GM19099 (cell line): ENCODE measurements around the gene NT5C.
A peak's percentile ranks its signal among the peaks of the same experiment; 100 is the strongest.

Experiments used
- POLR2A ChIP-seq: IDR thresholded peaks from 3 replicates; pipeline ENCODE4 v1.6.1; 2011; ENCODE audit warnings: low read depth; ENCODE audit not compliant: insufficient read length; ENCODE audit errors: extremely low read depth

The NT5C gene

DNA sequence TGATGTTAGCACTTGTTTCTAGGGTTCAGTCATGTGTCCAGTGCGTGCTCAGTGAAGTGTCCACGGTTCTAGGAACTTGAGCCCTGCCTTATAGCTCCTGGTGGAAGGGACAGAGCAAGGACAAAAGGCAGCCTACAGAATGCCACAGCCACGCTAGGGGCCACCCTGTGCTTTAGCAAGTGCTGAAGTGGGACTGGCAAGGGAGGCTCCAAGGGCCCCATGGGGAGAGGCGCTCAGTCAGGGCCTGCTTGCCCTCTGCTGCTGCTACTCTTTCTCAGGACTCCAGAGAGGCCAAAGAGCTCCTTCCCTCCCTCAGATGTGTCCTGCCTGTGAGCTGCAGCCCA, 6.8 kb downstream of the NT5C start:
- no peak for TF ChIP-seq POLR2A

DNA sequence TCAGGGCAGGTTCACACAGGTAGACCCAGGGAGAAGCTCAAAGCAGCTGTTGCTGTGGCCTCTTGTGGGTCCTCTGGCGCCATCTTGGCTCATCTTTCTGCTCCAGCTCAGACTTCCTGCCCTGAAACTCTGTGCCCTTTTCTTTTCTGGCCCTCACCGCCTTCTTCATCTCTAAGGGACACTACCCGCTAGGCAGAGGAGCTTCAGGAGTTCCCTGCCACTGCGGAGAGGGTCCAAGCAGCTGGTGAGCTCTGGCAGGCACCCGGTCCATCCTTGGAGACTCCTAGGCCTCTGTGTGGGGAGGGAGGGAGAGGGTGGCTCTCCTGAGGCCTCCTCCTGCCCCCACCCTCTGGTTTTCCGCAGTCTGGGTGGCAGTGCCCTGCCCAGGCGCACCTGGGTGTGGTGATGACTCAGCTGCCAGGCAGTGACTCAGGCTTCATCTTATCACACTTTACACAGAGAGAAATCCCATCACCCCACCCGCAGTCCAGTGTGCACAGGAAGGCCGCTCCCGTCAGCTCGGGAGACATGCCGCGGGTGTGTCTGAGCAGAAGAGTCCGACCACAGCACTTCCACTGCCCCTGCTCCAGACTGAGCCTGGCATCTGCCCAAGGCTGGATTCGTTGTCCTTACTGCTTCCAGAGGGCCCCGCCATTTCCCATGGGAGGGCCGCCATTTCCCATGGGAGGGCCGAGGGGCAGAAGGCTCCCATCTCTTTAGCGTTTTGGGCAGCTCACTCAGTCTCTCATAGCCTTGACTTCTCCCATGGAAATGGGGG, 7.3 kb downstream of the NT5C start:
- TF ChIP-seq POLR2A, result no peak

GRCh38 chr17:75118307-75118706, 13.2 kb downstream of the NT5C start:
- TF ChIP-seq POLR2A, result no peak

DNA sequence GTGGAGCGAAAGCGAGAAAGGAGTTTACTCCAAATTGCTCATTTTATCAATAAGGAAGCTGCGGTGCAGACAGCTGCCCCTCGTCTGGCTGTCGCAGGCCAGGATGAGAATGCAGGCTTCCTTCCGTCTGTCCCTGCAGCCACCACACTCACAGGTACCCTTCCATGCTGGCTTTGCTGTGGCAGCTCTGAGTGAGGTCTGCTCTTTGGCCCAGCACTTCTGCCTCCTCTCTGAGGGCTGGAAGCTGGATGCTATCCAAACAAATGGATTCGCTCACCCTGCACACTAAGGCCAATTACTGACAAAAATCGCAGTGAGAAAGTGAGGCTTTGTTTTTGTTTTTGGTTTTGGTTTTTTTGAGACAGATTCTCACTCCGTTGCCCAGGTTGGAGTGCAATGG, 14.8 kb downstream of the NT5C start:
- no peak for TF ChIP-seq POLR2A

GRCh38 chr17:75115555-75115954, 16.0 kb downstream of the NT5C start:
- no peak for TF ChIP-seq POLR2A

DNA sequence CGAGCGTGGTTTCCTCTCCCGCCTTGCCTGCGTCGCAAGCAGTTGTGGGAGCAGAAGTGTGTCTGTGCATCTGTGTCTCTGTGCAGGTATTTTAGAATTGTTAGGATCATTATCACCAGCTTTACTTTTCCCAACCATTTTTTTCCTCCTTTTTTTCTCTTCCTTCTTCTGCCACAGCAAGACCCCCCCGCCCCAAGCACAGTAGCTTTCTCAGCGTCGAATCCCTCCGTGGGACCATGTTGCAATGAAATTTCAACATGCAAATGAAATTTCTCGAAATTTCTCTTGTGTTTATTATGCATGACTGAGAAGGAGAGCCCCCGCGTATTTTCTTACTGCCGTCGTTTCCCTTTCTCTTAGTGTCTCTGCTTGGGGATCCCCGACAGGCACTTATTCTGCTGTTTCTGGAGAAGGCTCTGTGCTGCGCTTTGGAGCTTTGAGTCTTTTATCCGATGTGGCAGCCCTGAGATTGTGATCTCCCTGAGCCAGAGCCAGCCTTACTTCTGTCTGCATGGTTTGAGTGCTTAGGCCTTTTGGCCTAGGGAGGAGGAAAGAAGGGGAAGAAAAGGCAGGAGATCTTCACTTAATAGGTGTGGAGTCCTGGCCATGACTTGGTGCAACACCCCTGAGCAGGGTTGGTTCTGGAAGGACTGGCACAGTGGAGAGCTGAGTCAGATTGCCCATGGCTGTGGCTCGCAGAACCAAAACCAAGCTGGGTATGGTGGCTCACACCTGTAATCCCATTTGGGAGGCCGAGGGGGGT, 16.8 kb downstream of the NT5C start:
- no peak for TF ChIP-seq POLR2A

GRCh38 chr17:75113798-75114551, 17.6 kb downstream of the NT5C start:
- peak; percentile 49 for TF ChIP-seq POLR2A

DNA sequence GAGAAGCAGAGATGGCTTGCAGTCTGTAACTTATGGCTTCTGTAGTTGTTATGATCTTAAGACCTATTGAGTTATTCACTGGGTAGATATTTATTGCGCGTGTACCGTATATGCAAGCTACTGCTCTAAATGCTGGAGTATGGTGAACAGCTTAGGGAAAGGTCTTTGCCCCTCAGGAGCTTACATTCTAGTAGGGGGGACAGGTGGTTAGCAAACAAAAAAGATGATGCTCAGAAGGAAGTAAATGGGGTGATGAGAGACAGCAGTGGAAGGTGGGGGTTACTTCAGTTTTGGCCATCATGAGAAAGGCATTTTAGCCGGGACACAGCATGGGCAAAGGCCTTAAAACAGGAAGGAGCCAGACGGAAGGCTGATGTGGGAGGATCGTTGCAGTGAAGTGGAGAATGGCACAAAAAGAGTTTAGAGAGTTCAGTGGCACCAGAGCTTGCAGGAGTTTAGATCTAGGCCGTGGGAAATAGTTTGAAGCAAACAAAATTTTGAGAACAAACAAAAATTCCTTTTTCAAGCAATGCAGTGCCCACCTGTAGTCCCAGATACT, 19.7 kb downstream of the NT5C start:
- no peak for TF ChIP-seq POLR2A

- no peak for TF ChIP-seq POLR2A
Measured at GRCh38 chr17:75110234-75110937, 21.2 kb downstream of the NT5C start.

- TF ChIP-seq POLR2A, result peak; percentile 93
Measured at GRCh38 chr17:75109407-75110233, 21.9 kb downstream of the NT5C start, which contains the start of gene ARMC7. TSS of gene ARMC7 (plus strand) at chr17:75109969. CDS start at chr17:75110289, 320 bp downstream.

DNA sequence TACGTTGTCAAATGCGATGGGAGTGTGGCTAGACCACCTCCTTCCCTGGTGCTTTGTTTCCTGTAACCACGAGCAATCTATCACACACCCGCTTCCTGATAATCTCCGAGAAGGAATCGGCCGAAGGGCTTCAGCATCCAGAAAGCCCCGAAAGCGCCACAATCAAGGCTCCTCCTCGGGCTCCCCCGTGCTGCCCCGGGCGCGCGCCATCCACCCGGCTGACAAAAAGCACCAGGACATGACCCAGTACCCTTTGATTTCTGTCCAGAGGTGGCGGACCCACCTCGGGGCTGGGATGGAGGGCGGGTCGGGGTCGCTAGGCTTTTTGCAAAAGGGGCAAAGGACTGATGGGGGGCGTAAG, 22.5 kb downstream of the NT5C start:
- no peak for TF ChIP-seq POLR2A

DNA sequence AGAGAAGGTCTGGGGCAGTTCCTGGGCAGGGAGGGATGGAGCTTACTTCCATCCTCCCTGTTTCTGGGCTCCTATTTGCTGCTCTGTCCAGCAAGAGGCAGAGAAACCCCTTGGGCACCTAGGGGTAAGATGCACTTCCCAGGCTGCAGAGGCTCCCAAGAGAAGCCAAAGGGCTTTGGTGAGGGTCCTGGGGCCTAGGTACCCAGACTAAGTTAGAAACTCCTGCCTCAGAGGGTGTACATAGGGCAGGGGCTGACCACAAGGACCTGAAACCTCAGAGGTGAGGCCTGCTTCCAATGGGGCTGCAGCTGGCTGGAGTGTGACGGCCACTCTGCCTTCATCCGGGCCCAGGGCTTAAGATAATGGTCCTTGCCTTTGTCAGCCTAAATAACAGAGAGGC, 23.3 kb downstream of the NT5C start:
- no peak for TF ChIP-seq POLR2A

DNA sequence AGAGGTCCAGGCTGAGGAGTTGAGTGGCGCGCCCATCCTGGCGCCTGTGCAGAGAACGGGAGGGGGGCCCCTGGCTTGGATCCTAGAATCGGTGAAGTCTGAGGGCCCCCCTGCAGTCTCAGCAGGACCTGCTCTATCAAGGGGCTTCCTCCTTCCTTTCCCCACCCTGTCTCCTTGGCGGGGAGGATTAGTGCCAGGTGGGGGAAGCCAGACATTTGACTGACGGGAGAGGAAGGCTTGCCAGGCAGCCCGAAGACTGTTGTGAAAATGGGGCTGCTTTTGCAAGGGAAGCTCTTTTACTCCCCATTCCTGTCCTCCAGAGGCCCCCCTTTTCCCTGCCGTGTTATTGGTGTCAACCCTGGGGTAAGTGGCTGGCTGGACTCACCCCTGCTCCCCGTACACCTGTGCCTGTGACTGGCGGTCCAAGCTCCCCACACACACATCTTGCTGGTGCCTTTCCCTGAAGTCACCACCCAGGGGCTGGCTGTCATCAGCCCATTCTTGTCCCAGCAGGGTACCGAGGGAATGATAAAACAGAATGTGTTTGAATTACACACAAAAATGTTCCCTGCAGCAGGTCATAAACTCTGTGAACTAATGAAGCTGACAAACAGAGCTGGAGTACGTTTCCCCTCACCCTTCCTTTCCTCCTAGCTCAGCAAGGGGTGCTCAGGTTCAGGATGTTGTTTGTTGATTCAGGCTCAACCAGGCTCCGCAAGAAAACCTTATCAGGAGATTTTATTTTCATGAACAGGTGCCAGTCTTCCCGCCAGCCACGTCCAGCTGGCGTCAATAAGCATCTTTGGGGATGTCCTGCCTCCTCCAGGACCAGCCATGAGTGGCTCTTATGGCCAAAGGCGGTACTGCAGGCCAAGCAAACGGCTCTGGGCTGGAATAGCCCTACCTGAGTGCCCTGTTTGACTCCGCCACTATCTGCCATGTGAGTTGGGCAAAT, 26.1 kb downstream of the NT5C start:
- TF ChIP-seq POLR2A, result no peak
